AG04450 (cell line): ENCODE results near the gene MYH10. TPM values are rescaled to one million over a fixed set of nuclear protein-coding genes. Genes with fewer than 3 reads are reported as not detected.

Experiments
- CTCF ChIA-PET: fragments of 300-600, 350-600 bp; formaldehyde crosslinking; extraction: SDS; loops from one replicate; lab custom pipeline; 2022; ENCODE audit warnings: antibody characterized with exemption, inconsistent platforms; lab: Charles Lee
- POLR2A ChIA-PET: fragments of 350-600 bp; formaldehyde crosslinking; extraction: SDS; loops from one replicate; lab custom pipeline; 2021; ENCODE audit warnings: antibody characterized with exemption, inconsistent platforms; lab: Yijun Ruan, JAX
- DNase-seq: peaks from one replicate; pipeline ENCODE4 v3.0.0-alpha.2; 2011; ENCODE audit warnings: low read depth, low spot score
- H3K27ac ChIP-seq: one replicate; pipeline ENCODE4 v1.5.1; 2012; ENCODE audit warnings: low read depth, low read length, control low read depth
- H3K27me3 ChIP-seq: one replicate; pipeline ENCODE4 v1.6.0; 2012; ENCODE audit warnings: low read length; ENCODE audit not compliant: control insufficient read depth, insufficient read depth
- H3K4me3 ChIP-seq: 2 replicates; pipeline ENCODE4 v1.5.1; 2011; ENCODE audit warnings: mild to moderate bottlenecking, low read depth, low read length, control low read depth
- H3K9me3 ChIP-seq: 2 replicates; pipeline ENCODE4 v1.5.1; 2012; ENCODE audit warnings: low read length; ENCODE audit not compliant: control insufficient read depth, insufficient read depth
- CTCF ChIP-seq: IDR thresholded peaks from 2 replicates; pipeline ENCODE4 v1.5.1; 2011; ENCODE audit warnings: low read depth, low read length, control low read depth, inconsistent platforms
- polyA plus RNA-seq: library from polyadenylated mRNA; depleted of rRNA; stranded (reverse); fragments of >200 nt; gene quantifications from 2 replicates; pipeline ENCODE4 v1.2.3, GENCODE V29; 2011

The MYH10 gene
- polyA plus RNA-seq, 1 experiment: 103 TPM

DNA sequence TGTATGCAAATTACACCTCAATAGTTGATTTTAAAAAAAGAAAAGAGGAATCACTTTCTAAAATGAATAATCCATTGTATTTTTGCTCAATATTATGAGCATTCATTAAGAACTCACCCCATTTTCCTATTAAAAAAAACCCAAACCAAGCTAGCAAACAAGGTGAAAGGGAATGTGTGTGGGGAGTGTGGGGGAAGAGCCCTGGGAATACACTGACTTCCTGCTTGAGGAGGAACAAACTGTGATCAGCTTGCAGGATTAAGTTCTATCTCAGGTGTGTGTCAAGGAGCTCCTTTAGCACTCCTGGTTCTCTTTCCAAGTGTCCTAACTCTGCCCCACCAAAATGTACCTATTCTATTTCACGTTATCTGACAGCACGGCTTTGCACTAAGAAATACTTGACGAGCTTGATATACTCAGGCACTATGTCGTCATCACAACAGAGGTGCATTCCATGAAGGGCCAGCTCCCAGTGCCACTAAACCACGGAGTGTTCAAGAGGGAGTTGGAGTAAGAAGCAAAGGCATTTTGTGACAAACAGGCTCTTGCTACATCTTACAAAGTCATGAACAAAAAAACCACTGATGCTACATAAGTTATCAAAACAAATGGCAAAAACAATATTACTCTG, 73.2 kb downstream of the MYH10 start:
- H3K27ac ChIP-seq: no peak overlapping the region
- no peak overlapping the region for H3K4me3 ChIP-seq
- no peak for DNase-seq
- ChIA-PET POLR2A (no interaction called here), CTCF (interaction anchor here (1.1 to 1.2 kb wide), 2 partner anchors 188 to 189 kb away, joined by 3 read pairs; no protein-coding TSS in a partner anchor)
- no peaks in the 10 kb centered on the region for H3K27me3 ChIP-seq
- no peak for TF ChIP-seq CTCF
- no peaks in the 10 kb centered on the region for H3K9me3 ChIP-seq

DNA sequence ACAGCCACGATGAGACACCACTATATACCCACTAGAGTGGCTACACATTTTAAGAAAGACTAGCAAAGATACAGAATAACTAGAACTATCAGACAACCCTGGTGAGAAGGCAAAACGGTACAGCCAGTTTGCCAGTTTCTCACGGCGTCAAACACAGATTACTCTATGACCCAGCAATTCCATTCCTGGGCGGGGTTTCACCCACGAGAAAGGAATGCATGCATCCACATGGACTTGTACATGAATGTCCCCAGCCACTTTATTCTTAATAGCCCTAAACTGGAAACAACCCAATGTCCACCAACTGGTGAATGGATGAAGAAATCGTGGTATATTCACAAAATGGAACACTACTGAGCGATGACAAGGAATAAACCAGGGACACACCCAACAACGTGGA, 74.5 kb downstream of the MYH10 start:
- H3K4me3 ChIP-seq: no peak overlapping the region
- no peak overlapping the region for H3K27ac ChIP-seq
- DNase-seq: no peak
- H3K9me3 ChIP-seq: no peaks in the 10 kb centered on the region
- H3K27me3 ChIP-seq: no peaks in the 10 kb centered on the region
- POLR2A ChIA-PET: no interaction called here
- CTCF ChIA-PET: no interaction called here
- no peak for TF ChIP-seq CTCF

GRCh38 chr17:8555062-8555461, 75.5 kb downstream of the MYH10 start:
- CTCF ChIA-PET: interaction anchor here (1.0 to 1.5 kb wide), 2 partner anchors 17 to 144 kb away, joined by 3 read pairs; no protein-coding TSS in a partner anchor

GRCh38 chr17:8552577-8553320, 77.8 kb downstream of the MYH10 start:
- no peak for DNase-seq
- H3K27ac ChIP-seq: no peak overlapping the region

More at GRCh38 chr17:8555062-8555461, 75.5 kb downstream of the MYH10 start:
- TF ChIP-seq CTCF: no peak
- Histone ChIP-seq H3K27ac (no peak overlapping the region), H3K27me3 (no peaks in the 10 kb centered on the region), H3K9me3 (no peaks in the 10 kb centered on the region), H3K4me3 (no peak overlapping the region)
- no peak for DNase-seq
- POLR2A ChIA-PET: no interaction called here

More at GRCh38 chr17:8552577-8553320, 77.8 kb downstream of the MYH10 start:
- H3K4me3 ChIP-seq: no peak overlapping the region
- CTCF ChIA-PET: no interaction called here
- POLR2A ChIA-PET: no interaction called here
- H3K27me3 ChIP-seq: no peaks in the 10 kb centered on the region
- no peak for TF ChIP-seq CTCF
- H3K9me3 ChIP-seq: no peaks in the 10 kb centered on the region
